ENCODE data around the gene TFB2M.
"Not testable (repeated sequence)": the region's sequence is repeated elsewhere in the genome, so short reads cannot be mapped to it uniquely, and the experiment has no call there.

TFB2M gene

GRCh38 chr1:246608616-246609376 is 42.7 kb upstream of the TFB2M start:
- Histone ChIP-seq H3K27ac (ENCODE audit: low read length) (no peak overlapping the region), H4K20me1 (ENCODE audit: insufficient read depth, low read length) (peaks cover 8% of the 10 kb centered on the region; the same call in 1 of the 2 replicates), H3K27me3 (ENCODE audit: insufficient read depth, low read length, poor library complexity) (no peaks in the 10 kb centered on the region), H3K4me3 (ENCODE audit: low read depth in 1 of 2, low read length in 2 of 2) (no peak overlapping the region), H3K4me2 (ENCODE audit: insufficient read depth, low read length) (no peak overlapping the region), H3K36me3 (ENCODE audit: insufficient read depth, low read length) (peaks cover 4% of the 10 kb centered on the region), H3K4me1 (ENCODE audit: insufficient read depth, low read length) (no peaks in the 10 kb centered on the region), H3K9ac (ENCODE audit: low read depth, low read length) (no peak overlapping the region), H2AFZ (ENCODE audit: low read depth, low read length) (no peak overlapping the region), H3K79me2 (ENCODE audit: insufficient read depth, low read length) (peaks cover 44% of the 10 kb centered on the region), H3K9me3 (ENCODE audit: insufficient read depth, low read length, severe bottlenecking) (no peaks in the 10 kb centered on the region)
- no peak for DNase-seq
- no peak for TF ChIP-seq CTCF (IDR thresholded peaks at IDR 0.05; ENCODE audit: borderline replicate concordance, extremely low read depth, low read length, poor library complexity, severe bottlenecking)
- no peak for TF ChIP-seq EZH2 (IDR thresholded peaks at IDR 0.05; ENCODE audit: borderline replicate concordance, low read depth, low read length, severe bottlenecking)
- no peak for ATAC-seq (ENCODE audit: insufficient read depth, low read depth)

DNA sequence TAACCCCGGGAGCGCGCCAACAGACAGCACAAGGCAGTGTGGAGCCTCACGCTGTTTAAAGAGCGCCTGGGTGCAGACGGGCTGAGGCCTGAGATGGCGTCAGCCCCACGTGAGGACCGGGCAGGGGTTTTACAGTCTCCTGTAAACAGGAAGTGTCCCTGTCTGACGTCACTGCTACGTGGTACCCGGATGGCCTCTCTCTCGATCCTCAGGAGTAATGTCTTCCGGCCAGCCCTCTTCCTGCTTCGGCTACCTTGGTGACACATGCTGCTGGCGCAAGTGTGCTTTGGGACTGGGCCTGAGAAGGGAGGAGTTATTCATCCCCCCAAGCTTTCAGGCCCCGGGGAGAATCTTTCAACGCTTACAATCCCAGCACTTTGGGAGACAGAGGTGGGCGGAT is 41.4 kb upstream of the TFB2M start:
- Histone ChIP-seq H3K4me2 (ENCODE audit: insufficient read depth, low read length) (no peak overlapping the region), H3K4me3 (ENCODE audit: low read depth in 1 of 2, low read length in 2 of 2) (no peak overlapping the region), H2AFZ (ENCODE audit: low read depth, low read length) (no peak overlapping the region), H3K4me1 (ENCODE audit: insufficient read depth, low read length) (peaks cover 4% of the 10 kb centered on the region), H3K9me3 (ENCODE audit: insufficient read depth, low read length, severe bottlenecking) (no peaks in the 10 kb centered on the region), H3K79me2 (ENCODE audit: insufficient read depth, low read length) (peaks cover 56% of the 10 kb centered on the region), H3K9ac (ENCODE audit: low read depth, low read length) (no peak overlapping the region), H3K27me3 (ENCODE audit: insufficient read depth, low read length, poor library complexity) (no peaks in the 10 kb centered on the region), H3K27ac (ENCODE audit: low read length) (no peak overlapping the region), H4K20me1 (ENCODE audit: insufficient read depth, low read length) (peaks cover 8% of the 10 kb centered on the region), H3K36me3 (ENCODE audit: insufficient read depth, low read length) (peaks cover 4% of the 10 kb centered on the region)
- TF ChIP-seq EZH2 (IDR thresholded peaks at IDR 0.05; ENCODE audit: borderline replicate concordance, low read depth, low read length, severe bottlenecking): no peak
- no peak for DNase-seq
- no peak for ATAC-seq (ENCODE audit: insufficient read depth, low read depth)

- H3K27me3 ChIP-seq (ENCODE audit: insufficient read depth, low read length, poor library complexity); H3K4me3 ChIP-seq (ENCODE audit: low read depth in 1 of 2, low read length in 2 of 2); ATAC-seq (ENCODE audit: insufficient read depth, low read depth); DNase-seq; H4K20me1 ChIP-seq (ENCODE audit: insufficient read depth, low read length); H3K27ac ChIP-seq (ENCODE audit: low read length); H3K9me3 ChIP-seq (ENCODE audit: insufficient read depth, low read length, severe bottlenecking); H3K36me3 ChIP-seq (ENCODE audit: insufficient read depth, low read length); H3K9ac ChIP-seq (ENCODE audit: low read depth, low read length); H2AFZ ChIP-seq (ENCODE audit: low read depth, low read length); H3K4me2 ChIP-seq (ENCODE audit: insufficient read depth, low read length): not testable (repeated sequence)
- Histone ChIP-seq H3K79me2 (ENCODE audit: insufficient read depth, low read length) (peaks cover 40% of the 10 kb centered on the region), H3K4me1 (ENCODE audit: insufficient read depth, low read length) (peaks cover 13% of the 10 kb centered on the region)
Observed at GRCh38 chr1:246605231-246605630, 39.2 kb upstream of the TFB2M start.

GRCh38 chr1:246602194-246602593 is 36.1 kb upstream of the TFB2M start:
- Histone ChIP-seq H3K9ac (ENCODE audit: low read depth, low read length) (no peak overlapping the region), H2AFZ (ENCODE audit: low read depth, low read length) (no peak overlapping the region), H3K36me3 (ENCODE audit: insufficient read depth, low read length) (no peaks in the 10 kb centered on the region), H3K27ac (ENCODE audit: low read length) (no peak overlapping the region), H3K79me2 (ENCODE audit: insufficient read depth, low read length) (peaks cover 35% of the 10 kb centered on the region), H3K9me3 (ENCODE audit: insufficient read depth, low read length, severe bottlenecking) (no peaks in the 10 kb centered on the region), H4K20me1 (ENCODE audit: insufficient read depth, low read length) (peaks cover 7% of the 10 kb centered on the region), H3K4me3 (ENCODE audit: low read depth in 1 of 2, low read length in 2 of 2) (no peak overlapping the region), H3K4me2 (ENCODE audit: insufficient read depth, low read length) (no peak overlapping the region), H3K27me3 (ENCODE audit: insufficient read depth, low read length, poor library complexity) (no peaks in the 10 kb centered on the region), H3K4me1 (ENCODE audit: insufficient read depth, low read length) (peaks cover 13% of the 10 kb centered on the region)
- ATAC-seq (ENCODE audit: insufficient read depth, low read depth): peak; percentile 90
- peak; percentile 51 for DNase-seq
- no peak for TF ChIP-seq CTCF (IDR thresholded peaks at IDR 0.05; ENCODE audit: borderline replicate concordance, extremely low read depth, low read length, poor library complexity, severe bottlenecking)
- TF ChIP-seq EZH2 (IDR thresholded peaks at IDR 0.05; ENCODE audit: borderline replicate concordance, low read depth, low read length, severe bottlenecking): no peak

Data from DND-41 (cell line).